Trophoblast cell (in vitro differentiated cells and primary cell): ENCODE measurements around the gene METTL26.

Experiments used
- DNase-seq, 2 donors: peaks; one replicate each; pipeline ENCODE4 v3.0.0-alpha.2; 2016
- H2AFZ ChIP-seq: 2 replicates; pipeline ENCODE4 v1.6.1; 2013; ENCODE audit warnings: low read length, moderate library complexity, mild to moderate bottlenecking; ENCODE audit not compliant: insufficient read depth, poor library complexity
- H2AK5ac ChIP-seq: 2 replicates; pipeline ENCODE4 v1.6.1; 2013; ENCODE audit warnings: mild to moderate bottlenecking, low read length
- H2BK120ac ChIP-seq: 2 replicates; pipeline ENCODE4 v1.6.1; 2013; ENCODE audit warnings: low read length, mild to moderate bottlenecking, moderate library complexity; ENCODE audit not compliant: insufficient read depth, poor library complexity
- H2BK12ac ChIP-seq: 2 replicates; pipeline ENCODE4 v1.6.1; 2013; ENCODE audit warnings: mild to moderate bottlenecking, low read length, moderate library complexity
- H2BK5ac ChIP-seq: 2 replicates; pipeline ENCODE4 v1.6.1; 2013; ENCODE audit warnings: low read length, low read depth, moderate library complexity, mild to moderate bottlenecking; ENCODE audit not compliant: poor library complexity
- H3K14ac ChIP-seq: 2 replicates; pipeline ENCODE4 v1.6.1; 2013; ENCODE audit warnings: mild to moderate bottlenecking, low read length
- H3K18ac ChIP-seq: 2 replicates; pipeline ENCODE4 v1.6.1; 2013; ENCODE audit warnings: mild to moderate bottlenecking, low read length
- H3K23ac ChIP-seq: 2 replicates; pipeline ENCODE4 v1.6.1; 2013; ENCODE audit warnings: low read length
- H3K27ac ChIP-seq: 2 replicates; pipeline ENCODE4 v1.5.1; 2013; ENCODE audit warnings: low read depth, mild to moderate bottlenecking, inconsistent platforms, low read length, moderate library complexity
- H3K27me3 ChIP-seq: 2 replicates; pipeline ENCODE4 v1.6.1; 2013; ENCODE audit warnings: inconsistent platforms, mild to moderate bottlenecking, low read length, moderate library complexity; ENCODE audit not compliant: insufficient read depth
- H3K36me3 ChIP-seq, 2 experiments: 1 replicate in 1 of 2; 2 replicates in 1 of 2; pipeline ENCODE4 v1.6.1; 2013; ENCODE audit warnings: low read length in 2 of 2, mild to moderate bottlenecking in 2 of 2, moderate library complexity in 1 of 2; ENCODE audit not compliant: insufficient read depth in 2 of 2, control insufficient read depth in 1 of 2
- H3K4ac ChIP-seq: 2 replicates; pipeline ENCODE4 v1.6.1; 2013; ENCODE audit warnings: low read depth, mild to moderate bottlenecking, low read length, moderate library complexity
- H3K4me1 ChIP-seq, 2 experiments: 1 replicate in 1 of 2; 2 replicates in 1 of 2; pipeline ENCODE4 v1.6.1; 2013; ENCODE audit warnings: low read length in 2 of 2, mild to moderate bottlenecking in 2 of 2, moderate library complexity in 1 of 2; ENCODE audit not compliant: insufficient read depth in 2 of 2, control insufficient read depth in 1 of 2
- H3K4me2 ChIP-seq: 2 replicates; pipeline ENCODE4 v1.6.1; 2013; ENCODE audit warnings: inconsistent platforms, mild to moderate bottlenecking, low read length, moderate library complexity
- H3K4me3 ChIP-seq: 2 replicates; pipeline ENCODE4 v1.5.1; 2013; ENCODE audit warnings: mild to moderate bottlenecking, low read depth, low read length, inconsistent platforms
- H3K79me1 ChIP-seq: one replicate; pipeline ENCODE4 v1.6.1; 2013; ENCODE audit warnings: low read length
- H3K79me2 ChIP-seq: 2 replicates; pipeline ENCODE4 v1.6.1; 2013; ENCODE audit warnings: low read length, mild to moderate bottlenecking; ENCODE audit not compliant: control insufficient read depth, insufficient read depth, poor library complexity
- H3K9ac ChIP-seq: 2 replicates; pipeline ENCODE4 v1.6.1; 2013; ENCODE audit warnings: mild to moderate bottlenecking, low read length
- H3K9me3 ChIP-seq: 2 replicates; pipeline ENCODE4 v1.6.1; 2013; ENCODE audit warnings: low read depth, mild to moderate bottlenecking, control low read depth, inconsistent platforms, low read length; ENCODE audit not compliant: insufficient read depth
- H4K12ac ChIP-seq: 2 replicates; pipeline ENCODE4 v1.6.1; 2013; ENCODE audit warnings: low read depth, mild to moderate bottlenecking, low read length, moderate library complexity
- H4K8ac ChIP-seq: 2 replicates; pipeline ENCODE4 v1.6.1; 2013; ENCODE audit warnings: low read depth, mild to moderate bottlenecking, low read length, moderate library complexity
- H4K91ac ChIP-seq: one replicate; pipeline ENCODE4 v1.6.1; 2013; ENCODE audit warnings: low read depth, mild to moderate bottlenecking, low read length, moderate library complexity
- WGBS: extraction: QIAGEN DNeasy Blood & Tissue Kit; methylation state at CpG from one replicate; pipeline ENCODE4 v1.1.7; 2013; ENCODE audit warnings: missing lambda C conversion rate; ENCODE audit not compliant: insufficient read length, insufficient coverage; ENCODE audit errors: extremely low coverage; 5-methylcytosine and 5-hydroxymethylcytosine counted together

Gene METTL26

GRCh38 chr16:673399-673991 lies 37.4 kb upstream of the METTL26 start:
- no peak for DNase-seq
- H2AK5ac ChIP-seq, result no peak overlapping the region
- no peak overlapping the region for H2BK5ac ChIP-seq
- WGBS, result no CpG with 5 or more reads among the region's 18 CpGs
- peaks cover 54 to 56% of the 10 kb centered on the region in 2 experiments for H3K36me3 ChIP-seq
- H3K18ac ChIP-seq, result no peak overlapping the region
- H3K9ac ChIP-seq, result no peak overlapping the region
- H4K8ac ChIP-seq, result no peak overlapping the region
- H3K9me3 ChIP-seq, result peaks cover 2% of the 10 kb centered on the region
- no peak overlapping the region for H4K91ac ChIP-seq
- H2BK12ac ChIP-seq, result no peak overlapping the region
- H3K4ac ChIP-seq, result no peak overlapping the region
- H3K4me1 ChIP-seq, result peaks cover 13 to 15% of the 10 kb centered on the region in 2 experiments
- H3K4me3 ChIP-seq, result no peak overlapping the region
- H3K27me3 ChIP-seq, result peaks cover 3% of the 10 kb centered on the region
- no peak overlapping the region for H3K27ac ChIP-seq
- peaks cover 3% of the 10 kb centered on the region for H3K79me2 ChIP-seq
- H3K4me2 ChIP-seq, result no peak overlapping the region
- H3K79me1 ChIP-seq, result no peaks in the 10 kb centered on the region
- H3K14ac ChIP-seq, result no peak overlapping the region
- H2BK120ac ChIP-seq, result no peak overlapping the region
- H3K23ac ChIP-seq, result no peak overlapping the region
- H2AFZ ChIP-seq, result no peak overlapping the region
- no peak overlapping the region for H4K12ac ChIP-seq

GRCh38 chr16:672851-673250 lies 36.7 kb upstream of the METTL26 start:
- WGBS, result no CpG with 5 or more reads among the region's 21 CpGs
- H3K9me3 ChIP-seq, result peaks cover 2% of the 10 kb centered on the region
- no peak overlapping the region for H4K8ac ChIP-seq
- H2AK5ac ChIP-seq, result no peak overlapping the region
- H2BK12ac ChIP-seq, result no peak overlapping the region
- no peak overlapping the region for H2BK120ac ChIP-seq
- no peak for DNase-seq
- H3K4me1 ChIP-seq, result peaks cover 13 to 15% of the 10 kb centered on the region in 2 experiments
- no peak overlapping the region for H3K4me2 ChIP-seq
- H3K4ac ChIP-seq, result no peak overlapping the region
- H3K14ac ChIP-seq, result no peak overlapping the region
- no peak overlapping the region for H2BK5ac ChIP-seq
- H3K27ac ChIP-seq, result no peak overlapping the region
- peaks cover 54 to 56% of the 10 kb centered on the region in 2 experiments for H3K36me3 ChIP-seq
- H3K27me3 ChIP-seq, result peaks cover 3% of the 10 kb centered on the region
- no peak overlapping the region for H4K91ac ChIP-seq
- peaks cover 5% of the 10 kb centered on the region for H3K79me1 ChIP-seq
- no peak overlapping the region for H3K18ac ChIP-seq
- H3K23ac ChIP-seq, result no peak overlapping the region
- H2AFZ ChIP-seq, result no peak overlapping the region
- no peak overlapping the region for H3K9ac ChIP-seq
- no peak overlapping the region for H4K12ac ChIP-seq
- H3K4me3 ChIP-seq, result no peak overlapping the region
- H3K79me2 ChIP-seq, result peaks cover 8% of the 10 kb centered on the region

DNA sequence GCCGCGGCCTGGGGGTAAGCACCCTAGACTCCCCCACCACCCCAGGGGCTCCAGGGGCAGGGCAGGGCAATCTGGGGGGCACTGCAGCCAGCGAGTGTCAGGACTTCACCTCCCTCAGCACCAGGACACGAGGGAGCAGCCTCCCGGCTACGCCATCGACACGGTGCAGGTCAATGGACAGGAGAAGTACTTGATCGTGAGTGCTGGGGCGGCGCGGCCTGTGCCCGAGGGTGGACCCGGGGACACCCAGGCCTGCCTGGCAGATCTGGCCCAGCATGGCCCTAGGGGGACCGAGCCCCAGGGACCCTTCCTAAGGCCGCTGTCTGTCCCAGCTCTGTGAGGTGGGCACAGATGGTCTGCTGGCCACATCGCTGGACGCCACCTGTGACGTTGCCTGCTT lies 36.3 kb upstream of the METTL26 start:
- no peak overlapping the region for H2BK12ac ChIP-seq
- no peak overlapping the region for H2BK120ac ChIP-seq
- H3K4me3 ChIP-seq, result no peak overlapping the region
- H3K4ac ChIP-seq, result no peak overlapping the region
- no peak overlapping the region for H2AFZ ChIP-seq
- H3K4me1 ChIP-seq, result peaks cover 13 to 15% of the 10 kb centered on the region in 2 experiments
- no peak overlapping the region for H4K8ac ChIP-seq
- no peak overlapping the region for H3K18ac ChIP-seq
- H3K9ac ChIP-seq, result no peak overlapping the region
- peaks cover 3% of the 10 kb centered on the region for H3K27me3 ChIP-seq
- no peak overlapping the region for H3K14ac ChIP-seq
- H2AK5ac ChIP-seq, result no peak overlapping the region
- H3K36me3 ChIP-seq, result peaks cover 54 to 56% of the 10 kb centered on the region in 2 experiments
- peaks cover 8% of the 10 kb centered on the region for H3K79me2 ChIP-seq
- no peak overlapping the region for H4K91ac ChIP-seq
- H4K12ac ChIP-seq, result no peak overlapping the region
- no peak for DNase-seq
- no peak overlapping the region for H3K23ac ChIP-seq
- H3K27ac ChIP-seq, result no peak overlapping the region
- H3K79me1 ChIP-seq, result peaks cover 5% of the 10 kb centered on the region
- peaks cover 2% of the 10 kb centered on the region for H3K9me3 ChIP-seq
- H3K4me2 ChIP-seq, result no peak overlapping the region
- no CpG with 5 or more reads among the region's 19 CpGs for WGBS
- no peak overlapping the region for H2BK5ac ChIP-seq

DNA sequence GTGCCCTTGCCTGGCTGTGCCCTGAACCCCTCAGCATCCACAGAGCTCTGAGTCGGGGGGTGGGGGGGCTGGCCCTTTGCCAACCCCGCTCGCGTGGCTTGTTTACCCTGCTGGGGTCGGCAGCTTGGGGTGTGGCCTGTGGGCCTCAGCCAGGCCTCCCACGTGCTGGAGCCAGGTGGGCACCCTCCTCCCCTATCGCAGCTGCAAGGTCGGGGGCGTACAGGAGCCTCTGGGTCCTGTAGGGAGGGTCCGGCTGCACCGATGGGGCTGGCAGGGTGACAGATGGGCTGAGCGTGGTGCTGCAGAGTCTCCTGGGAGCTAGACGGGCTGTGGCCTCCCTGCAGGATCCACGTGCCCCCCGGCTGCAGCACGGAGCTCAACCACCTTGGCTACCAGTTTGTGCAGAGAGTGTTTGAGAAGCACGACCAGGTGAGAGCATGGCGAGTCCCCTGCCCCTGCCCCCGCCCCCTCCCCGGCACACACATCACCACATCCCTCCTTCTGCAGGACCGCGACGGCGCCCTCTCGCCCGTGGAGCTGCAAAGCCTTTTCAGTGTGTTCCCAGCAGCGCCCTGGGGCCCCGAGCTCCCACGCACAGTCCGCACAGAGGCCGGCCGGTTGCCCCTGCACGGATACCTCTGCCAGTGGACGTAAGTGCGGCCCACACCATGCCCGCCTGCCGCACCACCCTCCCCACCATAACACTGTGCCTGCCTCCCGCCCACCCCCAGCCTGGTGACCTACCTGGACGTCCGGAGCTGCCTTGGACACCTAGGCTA lies 35.4 kb upstream of the METTL26 start:
- Histone ChIP-seq H3K4me1 (peaks cover 13 to 15% of the 10 kb centered on the region in 2 experiments), H3K27ac (no peak overlapping the region), H3K4me2 (no peak overlapping the region), H3K18ac (no peak overlapping the region), H3K36me3 (peaks cover 54 to 56% of the 10 kb centered on the region in 2 experiments), H2AFZ (no peak overlapping the region), H3K9me3 (peaks cover 2% of the 10 kb centered on the region), H2BK12ac (no peak overlapping the region), H3K79me2 (peaks cover 8% of the 10 kb centered on the region), H2BK120ac (no peak overlapping the region), H2BK5ac (no peak overlapping the region), H3K14ac (no peak overlapping the region), H4K8ac (no peak overlapping the region), H4K91ac (no peak overlapping the region), H4K12ac (no peak overlapping the region), H3K4me3 (no peak overlapping the region), H3K27me3 (peaks cover 3% of the 10 kb centered on the region), H3K4ac (no peak overlapping the region), H3K9ac (no peak overlapping the region), H2AK5ac (no peak overlapping the region), H3K79me1 (peaks cover 5% of the 10 kb centered on the region), H3K23ac (no peak overlapping the region)
- no CpG with 5 or more reads among the region's 40 CpGs for WGBS
- DNase-seq, result no peak
